Uterus (tissue), 4 donors: ENCODE data around the gene GPR151. TPM values are rescaled to one million over a fixed set of nuclear protein-coding genes. Genes with fewer than 3 reads are reported as not detected.

ENCODE experiments used
- DNase-seq, 2 donors: peaks; one replicate each; pipeline ENCODE4 v3.0.0-alpha.2; 2019 to 2020
- H3K27ac ChIP-seq, 2 donors: fragments of 200-600 bp; sonication (generic); 1 replicate in 1 of 2; 2 replicates in 1 of 2; pipeline ENCODE4 v1.5.1; 2016 to 2018
- H3K27me3 ChIP-seq, 2 donors: fragments of 200-600 bp; sonication (generic); one replicate each; pipeline ENCODE4 v1.5.1; 2018 to 2019; ENCODE audit warnings: control low read depth in 1 of 2
- H3K36me3 ChIP-seq, 2 donors: fragments of 200-600 bp; sonication (generic); one replicate each; pipeline ENCODE4 v1.5.1; 2019; ENCODE audit warnings: control low read depth in 1 of 2
- H3K4me1 ChIP-seq, 2 donors: fragments of 200-600 bp; sonication (generic); one replicate each; pipeline ENCODE4 v1.5.1; 2018 to 2019; ENCODE audit warnings: control low read depth in 1 of 2
- H3K4me3 ChIP-seq, 2 donors: fragments of 200-600 bp; sonication (generic); 1 replicate in 1 of 2; 2 replicates in 1 of 2; pipeline ENCODE4 v1.5.1; 2018 to 2019; ENCODE audit warnings: mild to moderate bottlenecking in 1 of 2
- H3K9me3 ChIP-seq, 2 donors: fragments of 200-600 bp; sonication (generic); one replicate each; pipeline ENCODE4 v1.5.1; 2019; ENCODE audit warnings: control low read depth in 1 of 2
- POLR2A ChIP-seq, 2 donors: fragments of 450-650 bp; IDR thresholded peaks; one replicate each; pipeline ENCODE4 v1.6.1; 2016; ENCODE audit warnings: antibody characterized with exemption in 2 of 2, mild to moderate bottlenecking in 1 of 2, moderate library complexity in 1 of 2
- intact Hi-C: fragments of 100-400 bp; cut with DNase I; formaldehyde crosslinking; loops from one replicate; pipeline ENCODE4 v1.15.1; 2023; ENCODE audit warnings: low total_unique reads
- total RNA-seq, 4 donors: library from RNA; depleted of rRNA in 3 of 4; stranded (reverse); fragments of >200 nt in 3 of 4; gene quantifications; one replicate each; pipeline versions ENCODE4 v1.1.0 to v1.2.4, GENCODE V29; 2014 to 2023
- TF ChIP-seq, protein P1 (sequence below), 4 experiments: fragments of 200-600 bp in 2 of 4; fragments of 450-650 bp in 2 of 4; sonication (generic) in 2 of 4; IDR thresholded peaks; one replicate each; pipeline ENCODE4 v1.5.1; 2016 to 2019; ENCODE audit warnings: antibody characterized with exemption in 4 of 4, mild to moderate bottlenecking in 2 of 4, moderate library complexity in 1 of 4
- donor health status: DM: yes; HTN: yes; CAD: no.

Gene GPR151
- total RNA-seq, 4 donors from 2014 or later, result not detected

DNA sequence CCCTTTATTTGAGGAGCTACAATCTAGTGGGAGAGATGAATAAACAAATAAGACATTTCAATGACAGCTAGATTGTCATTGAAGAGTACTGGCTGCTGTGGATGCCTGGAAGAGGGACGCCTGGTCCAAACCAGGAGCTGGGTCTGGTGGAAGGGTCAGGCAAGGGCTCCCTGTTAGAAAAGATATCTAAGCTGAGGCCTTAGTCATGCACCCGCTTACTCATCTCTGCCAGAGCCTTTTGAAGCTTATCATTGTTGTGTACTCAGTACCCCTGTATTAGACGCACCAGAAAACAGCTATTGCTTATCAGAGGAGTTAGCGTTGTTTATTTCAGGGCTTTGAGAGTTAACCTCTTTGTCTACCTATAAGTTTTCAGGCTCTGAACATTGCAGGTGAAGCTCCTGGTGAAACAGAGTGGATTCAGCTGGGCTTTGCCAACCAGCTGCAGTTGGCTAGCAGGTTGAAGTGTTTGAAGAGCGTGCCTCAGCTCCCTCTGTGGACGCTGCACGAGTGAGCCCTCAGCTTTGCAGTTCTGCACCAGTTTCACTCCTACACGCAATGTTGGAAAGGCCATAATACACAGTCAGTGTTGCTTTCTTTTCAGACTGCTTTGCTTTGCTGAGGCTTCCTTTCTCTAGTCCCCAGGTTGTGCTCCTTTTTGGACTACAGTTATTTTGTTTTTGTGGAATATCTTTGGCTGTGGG lies 5.6 kb upstream of the GPR151 start:
- H3K4me3 ChIP-seq, result no peak overlapping the region
- no peaks in the 10 kb centered on the region for H3K9me3 ChIP-seq
- H3K4me1 ChIP-seq, result no peaks in the 10 kb centered on the region
- DNase-seq, result no peak
- TF ChIP-seq, protein P1, sequence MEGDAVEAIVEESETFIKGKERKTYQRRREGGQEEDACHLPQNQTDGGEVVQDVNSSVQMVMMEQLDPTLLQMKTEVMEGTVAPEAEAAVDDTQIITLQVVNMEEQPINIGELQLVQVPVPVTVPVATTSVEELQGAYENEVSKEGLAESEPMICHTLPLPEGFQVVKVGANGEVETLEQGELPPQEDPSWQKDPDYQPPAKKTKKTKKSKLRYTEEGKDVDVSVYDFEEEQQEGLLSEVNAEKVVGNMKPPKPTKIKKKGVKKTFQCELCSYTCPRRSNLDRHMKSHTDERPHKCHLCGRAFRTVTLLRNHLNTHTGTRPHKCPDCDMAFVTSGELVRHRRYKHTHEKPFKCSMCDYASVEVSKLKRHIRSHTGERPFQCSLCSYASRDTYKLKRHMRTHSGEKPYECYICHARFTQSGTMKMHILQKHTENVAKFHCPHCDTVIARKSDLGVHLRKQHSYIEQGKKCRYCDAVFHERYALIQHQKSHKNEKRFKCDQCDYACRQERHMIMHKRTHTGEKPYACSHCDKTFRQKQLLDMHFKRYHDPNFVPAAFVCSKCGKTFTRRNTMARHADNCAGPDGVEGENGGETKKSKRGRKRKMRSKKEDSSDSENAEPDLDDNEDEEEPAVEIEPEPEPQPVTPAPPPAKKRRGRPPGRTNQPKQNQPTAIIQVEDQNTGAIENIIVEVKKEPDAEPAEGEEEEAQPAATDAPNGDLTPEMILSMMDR (IDR thresholded peaks at IDR 0.05), result no peak
- TF ChIP-seq POLR2A (IDR thresholded peaks at IDR 0.05), result no peak
- intact Hi-C loops, result no loop called here
- no peaks in the 10 kb centered on the region for H3K27me3 ChIP-seq
- H3K27ac ChIP-seq, result no peak overlapping the region
- no peaks in the 10 kb centered on the region for H3K36me3 ChIP-seq

DNA sequence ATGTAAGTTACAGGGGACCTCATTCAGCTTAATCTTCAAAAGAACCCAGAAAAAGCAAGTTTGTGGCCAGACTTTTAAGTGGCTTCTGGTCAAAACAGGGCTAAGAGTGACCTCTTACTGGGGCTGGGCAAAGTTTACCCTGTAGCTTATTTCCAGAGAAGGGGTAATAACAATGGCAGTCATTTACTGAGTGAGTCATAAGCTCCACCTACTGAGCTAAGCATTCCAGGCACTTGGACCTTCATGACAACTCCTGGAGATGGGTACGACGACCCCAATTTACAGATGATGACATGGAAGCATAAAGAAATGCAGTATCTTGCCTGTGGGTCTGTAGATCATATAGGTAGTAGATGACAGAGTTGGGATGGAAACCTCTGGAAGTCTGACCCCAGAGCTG lies 4.7 kb upstream of the GPR151 start:
- no peak for DNase-seq
- intact Hi-C loops, result no loop called here
- no peak overlapping the region for H3K4me3 ChIP-seq
- no peaks in the 10 kb centered on the region for H3K27me3 ChIP-seq
- no peak overlapping the region for H3K27ac ChIP-seq
- no peaks in the 10 kb centered on the region for H3K9me3 ChIP-seq
- TF ChIP-seq, protein P1 (IDR thresholded peaks at IDR 0.05), result no peak
- no peak for TF ChIP-seq POLR2A (IDR thresholded peaks at IDR 0.05)
- no peaks in the 10 kb centered on the region for H3K4me1 ChIP-seq
- H3K36me3 ChIP-seq, result no peaks in the 10 kb centered on the region

DNA sequence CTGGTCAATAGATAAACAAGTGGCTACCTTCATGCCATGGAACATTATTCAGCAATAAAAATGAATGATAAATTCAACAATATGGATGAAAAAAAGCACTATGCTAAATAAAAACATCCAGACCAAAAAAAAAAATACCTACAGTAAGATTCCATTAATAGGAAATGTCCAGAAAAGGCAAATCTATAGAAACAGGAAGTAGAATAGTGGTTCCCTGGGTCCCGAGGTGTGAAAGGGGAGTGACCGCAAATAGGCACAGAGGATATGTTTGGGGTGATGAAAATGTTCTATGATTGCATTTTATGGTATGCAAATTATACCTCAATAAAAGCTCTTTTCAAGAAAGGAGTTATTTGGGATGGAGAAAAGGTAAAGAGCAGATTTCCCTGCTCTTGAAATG lies 3.6 kb upstream of the GPR151 start:
- H3K9me3 ChIP-seq, result no peaks in the 10 kb centered on the region
- no peak overlapping the region for H3K4me3 ChIP-seq
- no peaks in the 10 kb centered on the region for H3K36me3 ChIP-seq
- TF ChIP-seq, protein P1 (IDR thresholded peaks at IDR 0.05), result no peak
- TF ChIP-seq POLR2A (IDR thresholded peaks at IDR 0.05), result no peak
- no peak for DNase-seq
- intact Hi-C loops, result no loop called here
- no peaks in the 10 kb centered on the region for H3K4me1 ChIP-seq
- no peaks in the 10 kb centered on the region for H3K27me3 ChIP-seq
- no peak overlapping the region for H3K27ac ChIP-seq

DNA sequence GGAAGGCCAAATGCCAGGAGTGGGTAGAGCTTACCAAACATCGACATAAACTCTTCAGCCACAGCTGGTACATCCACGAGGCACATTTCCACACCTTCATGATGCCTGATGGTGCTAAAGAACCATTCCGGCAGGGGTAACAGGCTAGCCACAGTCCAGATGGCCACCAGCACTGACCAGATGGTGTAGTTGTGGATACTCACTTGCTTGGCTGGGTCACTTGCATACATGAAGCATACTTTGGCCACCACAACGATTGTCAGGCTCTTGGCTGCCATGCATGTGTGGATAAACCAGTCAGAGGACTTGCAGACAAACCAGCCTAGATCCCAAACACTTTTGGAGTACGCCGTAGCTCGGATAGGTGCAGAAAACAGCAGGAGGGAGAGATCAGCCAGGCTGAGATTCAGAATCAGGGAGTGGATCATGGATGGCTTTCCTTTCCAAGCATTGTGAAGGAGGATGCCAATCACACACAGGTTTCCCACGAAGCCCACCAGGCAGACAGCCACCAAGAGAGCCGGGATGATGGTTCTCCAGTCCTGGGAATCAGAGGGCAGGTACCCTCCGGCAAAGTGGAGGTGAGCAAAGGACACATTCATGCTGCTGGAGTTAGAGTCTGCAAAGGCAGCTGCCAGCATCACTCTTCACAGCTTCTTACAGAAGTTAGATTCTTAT lies 378 bp downstream of the GPR151 start:
- intact Hi-C loops, result no loop called here
- no peaks in the 10 kb centered on the region for H3K27me3 ChIP-seq
- H3K4me3 ChIP-seq, result no peak overlapping the region
- H3K9me3 ChIP-seq, result no peaks in the 10 kb centered on the region
- H3K27ac ChIP-seq, result no peak overlapping the region
- H3K36me3 ChIP-seq, result no peaks in the 10 kb centered on the region
- H3K4me1 ChIP-seq, result no peaks in the 10 kb centered on the region
- no peak for TF ChIP-seq POLR2A (IDR thresholded peaks at IDR 0.05)
- TF ChIP-seq, protein P1 (IDR thresholded peaks at IDR 0.05), result no peak
- DNase-seq, result no peak

DNA sequence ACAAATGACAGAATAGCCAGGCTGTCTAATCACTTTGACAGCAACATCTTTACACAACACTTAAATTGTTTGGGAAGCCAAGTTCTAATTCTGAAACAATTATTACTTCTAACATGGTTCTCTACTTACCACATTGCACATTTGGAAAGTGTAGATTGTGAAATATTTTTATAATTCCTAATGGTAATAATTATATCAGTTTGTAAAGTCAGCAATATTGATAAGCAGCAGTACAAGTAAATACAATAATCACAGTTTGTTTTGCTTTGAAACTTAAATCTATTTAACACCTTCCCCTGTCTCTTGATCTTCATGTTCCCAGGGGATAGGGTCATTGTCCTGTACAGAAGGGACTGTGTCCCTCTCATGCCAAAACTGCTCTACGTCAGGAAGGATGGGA lies 1.4 kb downstream of the GPR151 start:
- no peaks in the 10 kb centered on the region for H3K27me3 ChIP-seq
- no peaks in the 10 kb centered on the region for H3K36me3 ChIP-seq
- no peak overlapping the region for H3K4me3 ChIP-seq
- no peak overlapping the region for H3K27ac ChIP-seq
- H3K4me1 ChIP-seq, result no peaks in the 10 kb centered on the region
- TF ChIP-seq, protein P1 (IDR thresholded peaks at IDR 0.05), result no peak
- no peak for TF ChIP-seq POLR2A (IDR thresholded peaks at IDR 0.05)
- H3K9me3 ChIP-seq, result no peaks in the 10 kb centered on the region
- intact Hi-C loops, result no loop called here
- no peak for DNase-seq
